ENCODE data around the gene ACVR2A. TPM values are rescaled to one million over a fixed set of nuclear protein-coding genes. Genes with fewer than 3 reads are reported as not detected.

The ACVR2A gene
- total RNA-seq, 1 experiment from 2014 or later = 0.54 TPM

GRCh38 chr2:147851244-147851930 lies 6.6 kb downstream of the ACVR2A start:
- in situ Hi-C loops (cut with HindIII; ENCODE audit: low sequenced_read_pairs) = no loop called here
- DNase-seq (ENCODE audit: low spot score) = no peak

GRCh38 chr2:147854557-147855134 lies 9.8 kb downstream of the ACVR2A start:
- DNase-seq (ENCODE audit: low spot score) = no peak
- in situ Hi-C loops (cut with HindIII; ENCODE audit: low sequenced_read_pairs) = no loop called here

GRCh38 chr2:147855316-147855715 lies 10.5 kb downstream of the ACVR2A start:
- in situ Hi-C loops (cut with HindIII; ENCODE audit: low sequenced_read_pairs) = no loop called here
- DNase-seq (ENCODE audit: low spot score) = no peak

GRCh38 chr2:147855977-147856376 lies 11.1 kb downstream of the ACVR2A start:
- in situ Hi-C loops (cut with HindIII; ENCODE audit: low sequenced_read_pairs) = no loop called here
- no peak for DNase-seq (ENCODE audit: low spot score)

- DNase-seq (ENCODE audit: low spot score) = no peak
- in situ Hi-C loops (cut with HindIII; ENCODE audit: low sequenced_read_pairs) = no loop called here
These were observed 15.2 kb downstream of the ACVR2A start for GRCh38 chr2:147860009-147860408.

GRCh38 chr2:147862859-147863516 lies 18.2 kb downstream of the ACVR2A start:
- in situ Hi-C loops (cut with HindIII; ENCODE audit: low sequenced_read_pairs) = no loop called here
- no peak for DNase-seq (ENCODE audit: low spot score)

GRCh38 chr2:147863835-147864234 lies 19.0 kb downstream of the ACVR2A start:
- in situ Hi-C loops (cut with HindIII; ENCODE audit: low sequenced_read_pairs) = no loop called here
- no peak for DNase-seq (ENCODE audit: low spot score)

GRCh38 chr2:147865560-147865959 lies 20.7 kb downstream of the ACVR2A start:
- in situ Hi-C loops (cut with HindIII; ENCODE audit: low sequenced_read_pairs) = no loop called here
- DNase-seq (ENCODE audit: low spot score) = no peak

- no peak for DNase-seq (ENCODE audit: low spot score)
- in situ Hi-C loops (cut with HindIII; ENCODE audit: low sequenced_read_pairs) = no loop called here
These were observed 22.2 kb downstream of the ACVR2A start for GRCh38 chr2:147867050-147867449.

- DNase-seq (ENCODE audit: low spot score) = no peak
- in situ Hi-C loops (cut with HindIII; ENCODE audit: low sequenced_read_pairs) = no loop called here
These were observed 25.1 kb downstream of the ACVR2A start for GRCh38 chr2:147869934-147870333.

- DNase-seq (ENCODE audit: low spot score) = no peak
- in situ Hi-C loops (cut with HindIII; ENCODE audit: low sequenced_read_pairs) = no loop called here
These were observed 28.1 kb downstream of the ACVR2A start for GRCh38 chr2:147872967-147873366.

GRCh38 chr2:147873859-147874483 lies 29.1 kb downstream of the ACVR2A start:
- DNase-seq (ENCODE audit: low spot score) = no peak
- in situ Hi-C loops (cut with HindIII; ENCODE audit: low sequenced_read_pairs) = no loop called here

- in situ Hi-C loops (cut with HindIII; ENCODE audit: low sequenced_read_pairs) = no loop called here
- DNase-seq (ENCODE audit: low spot score) = no peak
These were observed 35.0 kb downstream of the ACVR2A start for GRCh38 chr2:147879846-147880245.

GRCh38 chr2:147882631-147883030 lies 37.8 kb downstream of the ACVR2A start:
- no peak for DNase-seq (ENCODE audit: low spot score)
- in situ Hi-C loops (cut with HindIII; ENCODE audit: low sequenced_read_pairs) = no loop called here

- DNase-seq (ENCODE audit: low spot score) = no peak
- in situ Hi-C loops (cut with HindIII; ENCODE audit: low sequenced_read_pairs) = no loop called here
These were observed 40.0 kb downstream of the ACVR2A start for GRCh38 chr2:147884830-147885229.

- no peak for DNase-seq (ENCODE audit: low spot score)
- in situ Hi-C loops (cut with HindIII; ENCODE audit: low sequenced_read_pairs) = no loop called here
These were observed 41.3 kb downstream of the ACVR2A start for GRCh38 chr2:147886136-147886535.

GRCh38 chr2:147888680-147889079 lies 43.9 kb downstream of the ACVR2A start:
- in situ Hi-C loops (cut with HindIII; ENCODE audit: low sequenced_read_pairs) = no loop called here

GRCh38 chr2:147904051-147904450 lies 59.2 kb downstream of the ACVR2A start:
- in situ Hi-C loops (cut with HindIII; ENCODE audit: low sequenced_read_pairs) = no loop called here
- DNase-seq (ENCODE audit: low spot score) = no peak

More at GRCh38 chr2:147888680-147889079, 43.9 kb downstream of the ACVR2A start:
- DNase-seq (ENCODE audit: low spot score) = no peak

- DNase-seq (ENCODE audit: low spot score) = no peak
- in situ Hi-C loops (cut with HindIII; ENCODE audit: low sequenced_read_pairs) = no loop called here
These were observed 64.3 kb downstream of the ACVR2A start for GRCh38 chr2:147909178-147909577.

GRCh38 chr2:147910990-147911473 lies 66.2 kb downstream of the ACVR2A start:
- DNase-seq (ENCODE audit: low spot score) = peak; percentile 77
- in situ Hi-C loops (cut with HindIII; ENCODE audit: low sequenced_read_pairs) = no loop called here
